Tibial artery (tissue), 4 donors: ENCODE data around the gene ADAM23.

Experiments
- DNase-seq, 2 donors: peaks; one replicate each; pipeline ENCODE4 v3.0.0-alpha.2; 2019
- H3K27ac ChIP-seq, 2 donors: fragments of 200-600 bp; sonication (generic) in 1 of 2; 1 replicate in 1 of 2; 2 replicates in 1 of 2; pipeline ENCODE4 v1.5.1; 2018 to 2019; ENCODE audit warnings: mild to moderate bottlenecking in 1 of 2
- H3K27me3 ChIP-seq, 2 donors: fragments of 200-600 bp; sonication (generic) in 1 of 2; one replicate each; pipeline versions ENCODE4 v1.5.1 to v1.6.0; 2016 to 2019
- H3K36me3 ChIP-seq, 3 donors: fragments of 200-600 bp; sonication (generic) in 2 of 3; one replicate each; pipeline ENCODE4 v1.5.1; 2016 to 2019; ENCODE audit warnings: mild to moderate bottlenecking in 2 of 3
- H3K4me1 ChIP-seq, 4 donors: fragments of 200-600 bp; sonication (generic) in 2 of 4; 1 replicate in 3 of 4; 2 replicates in 1 of 4; pipeline ENCODE4 v1.5.1; 2016 to 2019
- H3K4me3 ChIP-seq, 2 donors: fragments of 200-600 bp; sonication (generic) in 1 of 2; 1 replicate in 1 of 2; 2 replicates in 1 of 2; pipeline ENCODE4 v1.5.1; 2018 to 2019; ENCODE audit warnings: mild to moderate bottlenecking in 2 of 2
- H3K9me3 ChIP-seq, 3 donors: fragments of 200-600 bp; sonication (generic) in 1 of 3; one replicate each; pipeline ENCODE4 v1.5.1; 2016 to 2019
- CTCF ChIP-seq, 2 experiments: fragments of 200-600 bp in 1 of 2; fragments of 450-650 bp in 1 of 2; IDR thresholded peaks; one replicate each; pipeline ENCODE4 v1.5.1; 2017 to 2019; ENCODE audit warnings: antibody characterized with exemption in 2 of 2, mild to moderate bottlenecking in 1 of 2, moderate library complexity in 1 of 2
- intact Hi-C: fragments of 100-400 bp; cut with DNase I; formaldehyde crosslinking; loops from one replicate; pipeline ENCODE4 v1.15.0; 2023; ENCODE audit warnings: low total_unique reads

The ADAM23 gene

DNA sequence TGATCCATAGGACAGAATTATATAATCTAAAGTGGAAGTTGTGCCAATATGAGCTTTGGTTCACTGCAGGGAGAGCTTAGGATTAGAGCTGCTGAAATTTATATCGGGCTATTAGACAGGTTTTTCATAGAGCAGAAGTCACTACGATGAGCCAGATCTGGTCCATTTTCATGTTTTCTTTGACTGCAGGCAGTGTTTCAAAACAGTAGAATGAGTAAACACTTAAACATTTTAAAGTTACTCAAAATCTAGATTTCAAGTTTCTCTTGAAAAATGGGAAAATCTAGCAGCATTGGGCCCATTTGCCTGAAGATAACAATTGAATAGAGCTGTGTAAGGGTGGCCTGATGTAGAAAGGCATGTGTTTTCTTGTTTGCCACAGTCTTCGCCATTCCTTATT, 14.5 kb upstream of the ADAM23 start:
- intact Hi-C loops, result no loop called here
- Histone ChIP-seq H3K4me3 (no peak overlapping the region), H3K9me3 (no peaks in the 10 kb centered on the region), H3K4me1 (no peaks in the 10 kb centered on the region), H3K27ac (no peak overlapping the region), H3K27me3 (no peaks in the 10 kb centered on the region), H3K36me3 (no peaks in the 10 kb centered on the region)
- no peak for TF ChIP-seq CTCF (IDR thresholded peaks at IDR 0.05)
- no peak for DNase-seq

- TF ChIP-seq CTCF (IDR thresholded peaks at IDR 0.05), result no peak
- Histone ChIP-seq H3K36me3 (no peaks in the 10 kb centered on the region), H3K4me1 (no peaks in the 10 kb centered on the region), H3K4me3 (no peak overlapping the region), H3K27me3 (no peaks in the 10 kb centered on the region), H3K27ac (no peak overlapping the region), H3K9me3 (no peaks in the 10 kb centered on the region)
- intact Hi-C loops, result no loop called here
- no peak for DNase-seq
Measured at GRCh38 chr2:206430452-206430851, 12.9 kb upstream of the ADAM23 start.

- Histone ChIP-seq H3K4me3 (no peak overlapping the region), H3K27ac (no peak overlapping the region), H3K27me3 (no peaks in the 10 kb centered on the region), H3K4me1 (no peaks in the 10 kb centered on the region), H3K9me3 (no peaks in the 10 kb centered on the region), H3K36me3 (no peaks in the 10 kb centered on the region)
- intact Hi-C loops, result no loop called here
- no peak for DNase-seq
- no peak for TF ChIP-seq CTCF (IDR thresholded peaks at IDR 0.05)
Measured at GRCh38 chr2:206431439-206431838, 11.9 kb upstream of the ADAM23 start.

- no peak for DNase-seq
- Histone ChIP-seq H3K27me3 (no peaks in the 10 kb centered on the region), H3K9me3 (no peaks in the 10 kb centered on the region), H3K36me3 (no peaks in the 10 kb centered on the region), H3K4me3 (no peak overlapping the region), H3K27ac (no peak overlapping the region), H3K4me1 (no peaks in the 10 kb centered on the region)
- intact Hi-C loops, result no loop called here
- no peak for TF ChIP-seq CTCF (IDR thresholded peaks at IDR 0.05)
Measured at GRCh38 chr2:206432193-206433082, 10.9 kb upstream of the ADAM23 start.

GRCh38 chr2:206433190-206433589, 10.1 kb upstream of the ADAM23 start:
- DNase-seq, result no peak
- peaks cover 0 to 4% of the 10 kb centered on the region in 2 donors for H3K27me3 ChIP-seq
- H3K4me3 ChIP-seq, result no peak overlapping the region
- H3K27ac ChIP-seq, result no peak overlapping the region
- no peak for TF ChIP-seq CTCF (IDR thresholded peaks at IDR 0.05)
- no peaks in the 10 kb centered on the region for H3K36me3 ChIP-seq
- no peaks in the 10 kb centered on the region for H3K9me3 ChIP-seq
- intact Hi-C loops, result no loop called here
- no peaks in the 10 kb centered on the region for H3K4me1 ChIP-seq
